SK-N-SH (cell line): ENCODE results near the gene KMT2B.

Source experiments
- CTCF ChIP-seq: fragments of 200-600 bp; sonication (generic); IDR thresholded peaks from 2 replicates; pipeline ENCODE4 v1.6.1; 2017; ENCODE audit warnings: antibody characterized with exemption, mild to moderate bottlenecking, moderate library complexity
- EP300 ChIP-seq, 2 experiments: IDR thresholded peaks; 2 replicates each; pipeline versions ENCODE4 v1.4.0 to v1.6.1; 2012; ENCODE audit warnings: borderline replicate concordance in 1 of 2, low read depth in 1 of 2, low read length in 1 of 2
- EZH2phosphoT487 ChIP-seq: fragments of 200-600 bp; sonication (generic); IDR thresholded peaks from 2 replicates; pipeline ENCODE4 v1.6.1; 2017; ENCODE audit warnings: low read depth, mixed run types, mild to moderate bottlenecking, antibody characterized with exemption, moderate library complexity, borderline replicate concordance
- FOXJ3 ChIP-seq: sonication (generic); formaldehyde crosslinking; IDR thresholded peaks from 2 replicates; pipeline ENCODE4 v1.5.1; 2020; ENCODE audit warnings: mild to moderate bottlenecking, missing genetic modification reagents
- GATA2 ChIP-seq: sonication (generic); formaldehyde crosslinking; IDR thresholded peaks from 2 replicates; pipeline ENCODE4 v1.5.0; 2020; ENCODE audit warnings: mild to moderate bottlenecking, missing genetic modification reagents
- MXI1 ChIP-seq: IDR thresholded peaks from 2 replicates; pipeline ENCODE4 v1.6.1; 2012; ENCODE audit warnings: mild to moderate bottlenecking, low read depth, low read length, improper control_type of control experiment
- NFIC ChIP-seq: IDR thresholded peaks from 2 replicates; pipeline ENCODE4 v1.4.0; 2012; ENCODE audit warnings: borderline replicate concordance
- POLR2AphosphoS5 ChIP-seq: IDR thresholded peaks from 2 replicates; pipeline ENCODE4 v1.6.1; 2012; ENCODE audit warnings: low read depth, low read length
- REST ChIP-seq: IDR thresholded peaks from 2 replicates; pipeline ENCODE4 v1.6.1; 2012; ENCODE audit warnings: mild to moderate bottlenecking, low read depth, low read length, moderate library complexity
- RFX5 ChIP-seq: IDR thresholded peaks from 2 replicates; pipeline ENCODE4 v1.6.1; 2012; ENCODE audit warnings: mild to moderate bottlenecking, improper control_type of control experiment, low read length
- TAF1 ChIP-seq: IDR thresholded peaks from 2 replicates; pipeline ENCODE4 v1.6.1; 2012; ENCODE audit warnings: low read depth, mild to moderate bottlenecking, low read length, moderate library complexity, borderline replicate concordance
- TEAD4 ChIP-seq: IDR thresholded peaks from 2 replicates; pipeline ENCODE4 v1.4.0; 2012; ENCODE audit warnings: mild to moderate bottlenecking, borderline replicate concordance; ENCODE audit not compliant: insufficient read depth
- TF ChIP-seq, protein P1 (sequence below): fragments of 150-350 bp; IDR thresholded peaks from 2 replicates; pipeline ENCODE4 v1.6.1; 2017; ENCODE audit warnings: antibody characterized with exemption, low read length, low read depth, borderline replicate concordance
- TF ChIP-seq, protein P2 (sequence below): IDR thresholded peaks from 2 replicates; pipeline ENCODE4 v1.4.0; 2012; ENCODE audit warnings: low read depth

DNA sequence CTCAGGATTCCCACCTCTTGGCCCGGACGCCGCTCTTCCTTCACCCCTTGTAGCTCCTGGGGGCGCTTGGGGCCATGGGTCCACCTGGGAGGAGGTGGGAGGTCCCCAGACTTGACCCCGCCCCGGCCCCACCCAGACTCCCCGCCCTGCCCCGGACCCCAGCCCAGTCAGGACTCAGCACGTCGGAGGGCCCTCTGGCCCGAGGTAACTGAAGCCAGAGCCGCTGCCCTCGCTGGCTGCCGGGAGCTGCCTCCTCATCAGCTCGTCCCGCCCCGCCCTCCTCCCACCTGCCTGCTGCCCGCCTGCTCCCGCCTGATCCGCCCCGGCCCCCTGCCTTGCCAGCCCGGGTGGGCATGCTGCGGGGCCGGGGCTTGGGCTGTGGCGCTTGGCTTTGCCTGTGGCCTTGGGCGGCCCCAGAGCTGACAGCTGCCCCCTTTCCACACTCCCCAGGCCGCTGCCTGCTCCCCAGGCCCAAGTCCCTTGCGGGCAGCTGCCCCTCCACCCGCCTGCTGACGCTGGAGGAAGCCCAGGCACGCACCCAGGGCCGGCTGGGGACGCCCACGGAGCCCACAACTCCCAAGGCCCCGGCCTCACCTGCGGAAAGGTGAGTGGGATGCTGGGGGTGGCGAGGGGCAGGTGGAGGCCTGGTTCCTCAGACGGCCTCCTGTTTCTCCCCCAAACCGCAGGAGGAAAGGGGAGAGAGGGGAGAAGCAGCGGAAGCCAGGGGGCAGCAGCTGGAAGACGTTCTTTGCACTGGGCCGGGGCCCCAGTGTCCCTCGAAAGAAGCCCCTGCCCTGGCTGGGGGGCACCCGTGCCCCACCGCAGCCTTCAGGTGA, 66.9 kb downstream of the KMT2B start:
- no peak for TF ChIP-seq CTCF
- no peak for TF ChIP-seq GATA2
- no peak for TF ChIP-seq RFX5
- TF ChIP-seq TAF1, result no peak
- TF ChIP-seq REST, result no peak
- TF ChIP-seq EZH2phosphoT487, result no peak
- TF ChIP-seq EP300 (IDR thresholded peaks at IDR 0.05; ENCODE audit: borderline replicate concordance in 1 of 2, low read depth in 1 of 2, low read length in 1 of 2), result no peak
- TF ChIP-seq, protein P1, sequence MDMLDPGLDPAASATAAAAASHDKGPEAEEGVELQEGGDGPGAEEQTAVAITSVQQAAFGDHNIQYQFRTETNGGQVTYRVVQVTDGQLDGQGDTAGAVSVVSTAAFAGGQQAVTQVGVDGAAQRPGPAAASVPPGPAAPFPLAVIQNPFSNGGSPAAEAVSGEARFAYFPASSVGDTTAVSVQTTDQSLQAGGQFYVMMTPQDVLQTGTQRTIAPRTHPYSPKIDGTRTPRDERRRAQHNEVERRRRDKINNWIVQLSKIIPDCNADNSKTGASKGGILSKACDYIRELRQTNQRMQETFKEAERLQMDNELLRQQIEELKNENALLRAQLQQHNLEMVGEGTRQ, result no peak
- TF ChIP-seq, protein P2, sequence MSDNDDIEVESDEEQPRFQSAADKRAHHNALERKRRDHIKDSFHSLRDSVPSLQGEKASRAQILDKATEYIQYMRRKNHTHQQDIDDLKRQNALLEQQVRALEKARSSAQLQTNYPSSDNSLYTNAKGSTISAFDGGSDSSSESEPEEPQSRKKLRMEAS, result no peak
- no peak for TF ChIP-seq MXI1
- TF ChIP-seq NFIC, result no peak
- TF ChIP-seq TEAD4, result no peak
- TF ChIP-seq FOXJ3 (CRISPR knock-in tag), result no peak
- TF ChIP-seq POLR2AphosphoS5, result no peak
